Mammary epithelial cell (primary cell): ENCODE data around the gene BIRC5.

ENCODE experiments used
- EZH2 ChIP-seq: IDR thresholded peaks from 2 replicates; pipeline ENCODE4 v1.6.1; 2012; ENCODE audit warnings: low read length, inconsistent platforms, borderline replicate concordance
- TF ChIP-seq, protein P1 (sequence below), 2 donors: IDR thresholded peaks in 1 of 2; conservative IDR thresholded peaks in 1 of 2; 2 replicates each; pipeline ENCODE4 v1.5.1; 2011 to 2012; ENCODE audit warnings: inconsistent platforms in 2 of 2, low read length in 2 of 2, mild to moderate bottlenecking in 2 of 2, control low read depth in 1 of 2, low read depth in 1 of 2; ENCODE audit not compliant: insufficient read depth in 1 of 2; ENCODE audit errors: extremely low read depth in 1 of 2

DNA sequence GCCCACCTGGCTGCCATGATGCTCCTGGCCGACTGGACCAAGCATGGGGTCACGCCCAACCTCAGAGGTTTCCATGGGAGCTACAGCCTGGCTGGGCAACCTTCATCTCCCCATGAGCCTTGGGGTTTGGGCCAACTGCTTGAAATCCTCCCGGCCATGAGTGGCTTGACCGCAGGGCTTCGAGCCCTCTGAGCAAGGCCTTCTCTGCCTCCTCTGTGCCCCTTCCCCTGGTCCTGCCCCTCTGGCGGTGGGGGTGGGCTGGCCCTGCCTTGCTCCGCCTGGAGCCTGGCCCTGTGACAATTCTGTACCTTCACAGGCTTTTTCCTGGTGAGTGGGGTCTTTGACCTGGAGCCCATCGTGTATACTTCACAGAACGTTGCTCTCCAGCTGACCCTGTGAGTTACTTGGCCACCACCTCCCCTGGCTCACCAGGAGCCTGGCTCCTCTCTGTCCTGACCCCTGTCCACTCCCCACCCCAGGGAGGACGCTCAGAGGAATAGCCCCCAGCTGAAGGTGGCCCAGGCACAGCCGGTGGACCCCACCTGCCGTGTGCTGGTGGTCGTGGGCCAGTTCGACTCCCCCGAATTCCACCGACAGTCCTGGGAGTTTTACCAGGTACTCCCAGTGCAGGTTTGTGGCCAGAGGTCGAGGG, 8.8 kb upstream of the BIRC5 start:
- TF ChIP-seq, protein P1, sequence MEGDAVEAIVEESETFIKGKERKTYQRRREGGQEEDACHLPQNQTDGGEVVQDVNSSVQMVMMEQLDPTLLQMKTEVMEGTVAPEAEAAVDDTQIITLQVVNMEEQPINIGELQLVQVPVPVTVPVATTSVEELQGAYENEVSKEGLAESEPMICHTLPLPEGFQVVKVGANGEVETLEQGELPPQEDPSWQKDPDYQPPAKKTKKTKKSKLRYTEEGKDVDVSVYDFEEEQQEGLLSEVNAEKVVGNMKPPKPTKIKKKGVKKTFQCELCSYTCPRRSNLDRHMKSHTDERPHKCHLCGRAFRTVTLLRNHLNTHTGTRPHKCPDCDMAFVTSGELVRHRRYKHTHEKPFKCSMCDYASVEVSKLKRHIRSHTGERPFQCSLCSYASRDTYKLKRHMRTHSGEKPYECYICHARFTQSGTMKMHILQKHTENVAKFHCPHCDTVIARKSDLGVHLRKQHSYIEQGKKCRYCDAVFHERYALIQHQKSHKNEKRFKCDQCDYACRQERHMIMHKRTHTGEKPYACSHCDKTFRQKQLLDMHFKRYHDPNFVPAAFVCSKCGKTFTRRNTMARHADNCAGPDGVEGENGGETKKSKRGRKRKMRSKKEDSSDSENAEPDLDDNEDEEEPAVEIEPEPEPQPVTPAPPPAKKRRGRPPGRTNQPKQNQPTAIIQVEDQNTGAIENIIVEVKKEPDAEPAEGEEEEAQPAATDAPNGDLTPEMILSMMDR (conservative IDR thresholded peaks at IDR 0.05 in 1 of 2, IDR thresholded peaks at IDR 0.05 in 1 of 2; ENCODE audit: extremely low read depth in 1 of 2, insufficient read depth in 1 of 2, low read depth in 1 of 2, low read length in 2 of 2): no peak
- no peak for TF ChIP-seq EZH2
